Measurements from ENCODE around the gene LRIG2. TPM values are rescaled to one million over a fixed set of nuclear protein-coding genes. Genes with fewer than 3 reads are reported as not detected.

LRIG2 gene
- total and polyA plus RNA-seq, 11 donors = 3.5 to 13.1 (median 8.5) TPM

DNA sequence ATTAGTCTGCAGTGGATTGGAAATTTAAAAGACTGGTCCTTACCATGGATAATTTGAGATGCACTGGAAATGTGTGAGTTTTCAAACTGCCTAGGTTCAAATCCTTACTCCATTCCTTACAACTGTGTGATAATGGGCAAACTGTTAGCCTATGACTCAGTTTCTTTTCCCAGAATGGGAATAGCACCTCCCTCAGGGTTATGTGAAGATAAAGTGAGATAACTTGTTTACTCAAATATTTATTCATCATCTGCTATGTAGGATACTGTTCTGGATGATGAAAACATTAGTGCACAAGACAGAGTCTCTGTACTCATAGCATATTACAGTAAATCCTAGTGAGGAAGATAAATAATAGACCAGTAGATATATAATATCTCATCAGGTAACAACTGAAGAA is 28.6 kb downstream of the LRIG2 start:
- Histone ChIP-seq H3K9me3 (no peaks in the 10 kb centered on the region), H3K36me3 (peaks cover 0 to 100% (median 100%) of the 10 kb centered on the region in 9 donors), H3K27ac (no peak overlapping the region), H3K4me3 (no peak overlapping the region), H3K4me1 (peaks cover 0 to 13% (median 2%) of the 10 kb centered on the region in 12 donors), H3K27me3 (no peaks in the 10 kb centered on the region)
- intact Hi-C loops (cut with DNase I) = no loop called here
- ATAC-seq (no peak), DNase-seq (no peak)
- TF ChIP-seq, protein P1, sequence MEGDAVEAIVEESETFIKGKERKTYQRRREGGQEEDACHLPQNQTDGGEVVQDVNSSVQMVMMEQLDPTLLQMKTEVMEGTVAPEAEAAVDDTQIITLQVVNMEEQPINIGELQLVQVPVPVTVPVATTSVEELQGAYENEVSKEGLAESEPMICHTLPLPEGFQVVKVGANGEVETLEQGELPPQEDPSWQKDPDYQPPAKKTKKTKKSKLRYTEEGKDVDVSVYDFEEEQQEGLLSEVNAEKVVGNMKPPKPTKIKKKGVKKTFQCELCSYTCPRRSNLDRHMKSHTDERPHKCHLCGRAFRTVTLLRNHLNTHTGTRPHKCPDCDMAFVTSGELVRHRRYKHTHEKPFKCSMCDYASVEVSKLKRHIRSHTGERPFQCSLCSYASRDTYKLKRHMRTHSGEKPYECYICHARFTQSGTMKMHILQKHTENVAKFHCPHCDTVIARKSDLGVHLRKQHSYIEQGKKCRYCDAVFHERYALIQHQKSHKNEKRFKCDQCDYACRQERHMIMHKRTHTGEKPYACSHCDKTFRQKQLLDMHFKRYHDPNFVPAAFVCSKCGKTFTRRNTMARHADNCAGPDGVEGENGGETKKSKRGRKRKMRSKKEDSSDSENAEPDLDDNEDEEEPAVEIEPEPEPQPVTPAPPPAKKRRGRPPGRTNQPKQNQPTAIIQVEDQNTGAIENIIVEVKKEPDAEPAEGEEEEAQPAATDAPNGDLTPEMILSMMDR (IDR thresholded peaks at IDR 0.05) = no peak
- no peak for TF ChIP-seq POLR2A (IDR thresholded peaks at IDR 0.05)

DNA sequence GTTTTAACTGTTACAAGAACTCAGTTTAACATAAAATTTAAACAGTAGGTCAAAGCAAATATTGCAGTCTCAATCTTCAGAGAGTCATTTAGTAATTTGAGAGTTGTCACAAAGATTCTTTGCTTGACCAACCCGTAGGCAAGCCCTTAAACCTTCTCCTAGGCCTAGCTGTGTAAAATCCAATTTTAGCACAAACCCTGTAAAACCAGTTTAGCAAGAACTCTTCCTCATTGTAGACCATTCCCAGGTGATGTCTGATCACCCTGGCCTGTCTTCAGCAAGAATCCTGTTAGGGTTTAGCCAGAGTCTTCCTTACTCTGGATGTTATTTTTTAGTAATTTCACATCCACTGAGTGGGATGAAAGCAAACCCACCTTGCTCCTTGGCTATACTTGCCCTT is 30.1 kb downstream of the LRIG2 start:
- H3K27ac ChIP-seq = no peak overlapping the region
- intact Hi-C loops (cut with DNase I) = no loop called here
- no peak for TF ChIP-seq POLR2A (IDR thresholded peaks at IDR 0.05)
- TF ChIP-seq, protein P1 (IDR thresholded peaks at IDR 0.05) = no peak
- H3K27me3 ChIP-seq = no peaks in the 10 kb centered on the region
- H3K9me3 ChIP-seq = no peaks in the 10 kb centered on the region
- H3K36me3 ChIP-seq = peaks cover 0 to 100% (median 100%) of the 10 kb centered on the region in 9 donors
- ATAC-seq = no peak
- H3K4me1 ChIP-seq = peaks cover 0 to 4% (median 0%) of the 10 kb centered on the region in 12 donors
- no peak for DNase-seq
- WGBS, 4 donors = 90 to 100% (median 96%) methylated on average over 1 of the region's 1 CpG
- no peak overlapping the region for H3K4me3 ChIP-seq

DNA sequence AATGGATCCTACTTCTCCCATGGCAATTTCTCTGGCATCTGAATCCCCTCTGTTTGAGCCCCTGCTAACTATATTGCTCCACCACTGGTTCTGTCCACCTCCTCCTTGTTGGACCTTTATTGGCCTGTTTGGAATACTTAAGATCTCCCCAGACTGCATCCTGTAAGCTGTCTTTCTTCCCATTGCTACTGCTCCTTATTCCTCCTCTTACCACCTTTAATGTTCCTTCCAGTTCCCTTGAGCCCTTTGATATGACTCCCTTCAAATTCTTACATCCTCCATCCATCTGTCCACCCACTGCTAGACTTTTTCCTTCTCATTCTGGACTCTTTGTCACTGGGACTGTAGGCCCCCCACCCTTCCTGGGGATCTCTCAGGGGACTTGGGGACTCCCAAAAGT is 31.0 kb downstream of the LRIG2 start:
- no peak overlapping the region for H3K27ac ChIP-seq
- H3K4me1 ChIP-seq = no peaks in the 10 kb centered on the region
- H3K27me3 ChIP-seq = no peaks in the 10 kb centered on the region
- no peak for DNase-seq
- no peak for ATAC-seq
- H3K4me3 ChIP-seq = no peak overlapping the region
- intact Hi-C loops (cut with DNase I) = no loop called here
- no peaks in the 10 kb centered on the region for H3K9me3 ChIP-seq
- H3K36me3 ChIP-seq = peaks cover 0 to 100% (median 100%) of the 10 kb centered on the region in 9 donors
- TF ChIP-seq, protein P1 (IDR thresholded peaks at IDR 0.05) = no peak
- no peak for TF ChIP-seq POLR2A (IDR thresholded peaks at IDR 0.05)

- DNase-seq (no peak), ATAC-seq (no peak)
- Histone ChIP-seq H3K4me1 (no peaks in the 10 kb centered on the region), H3K4me3 (no peak overlapping the region), H3K9me3 (no peaks in the 10 kb centered on the region), H3K27ac (no peak overlapping the region), H3K27me3 (no peaks in the 10 kb centered on the region), H3K36me3 (peaks cover 0 to 100% (median 100%) of the 10 kb centered on the region in 9 donors)
- intact Hi-C loops (cut with DNase I) = no loop called here
- 89 to 94% (median 90%) methylated on average over 2 of the region's 2 CpGs for WGBS, 4 donors
- TF ChIP-seq, protein P1 (IDR thresholded peaks at IDR 0.05) = no peak
- no peak for TF ChIP-seq POLR2A (IDR thresholded peaks at IDR 0.05)
These were observed 33.9 kb downstream of the LRIG2 start for GRCh38 chr1:113106910-113107309.

Measured in heart left ventricle (tissue), 16 donors.